PC-3 (cell line): ENCODE measurements around the gene TCEANC. TPM values are rescaled to one million over a fixed set of nuclear protein-coding genes. Genes with fewer than 3 reads are reported as not detected.
A peak's percentile ranks its signal among the peaks of the same experiment; 100 is the strongest.
"Not testable (repeated sequence)": the region's sequence is repeated elsewhere in the genome, so short reads cannot be mapped to it uniquely, and the experiment has no call there.

ENCODE experiments used
- ATAC-seq: fragments of 200-7000 bp; cut with Tn5 transposase; 2 replicates; pipeline ENCODE4 v1.9.1; 2020; ENCODE audit warnings: mild to moderate bottlenecking, moderate library complexity
- BruUV-seq: library from RNA; stranded (reverse); fragments of 400-500 nt; replicated peaks from 2 replicates; lab custom pipeline; 2021; lab: Mats Ljungman, UMichigan
- CTCF ChIA-PET: fragments of 300-600 bp; sonication (Branson Sonifier 250); formaldehyde crosslinking; loops from one replicate; lab custom pipeline; 2022; ENCODE audit warnings: antibody characterized with exemption; lab: Charles Lee
- POLR2A ChIA-PET: fragments of 300-600 bp; sonication (Branson Sonifier 250); formaldehyde crosslinking; loops from one replicate; lab custom pipeline; 2022; ENCODE audit warnings: antibody characterized with exemption; ENCODE audit not compliant: unreplicated experiment; lab: Charles Lee
- DNase-seq: peaks from one replicate; pipeline ENCODE4 v3.0.0-alpha.2; 2015
- H2AFZ ChIP-seq: fragments of 300-600 bp; sonication (generic); 2 replicates; pipeline ENCODE4 v1.6.0; 2016; ENCODE audit warnings: antibody characterized with exemption, low read length
- H3F3A ChIP-seq: fragments of 300-600 bp; sonication (generic); one replicate; pipeline ENCODE4 v1.6.0; 2017; ENCODE audit warnings: antibody characterized with exemption, low read length, control low read depth, mild to moderate bottlenecking; ENCODE audit not compliant: unreplicated experiment
- H3K27ac ChIP-seq: fragments of 300-600 bp; sonication (generic); 2 replicates; pipeline ENCODE4 v1.5.1; 2016; ENCODE audit warnings: mild to moderate bottlenecking, low read length
- H3K27me3 ChIP-seq: fragments of 300-600 bp; sonication (generic); 2 replicates; pipeline ENCODE4 v1.6.1; 2016; ENCODE audit warnings: low read length, mixed read lengths
- H3K36me3 ChIP-seq: fragments of 300-600 bp; sonication (generic); 2 replicates; pipeline ENCODE4 v1.6.1; 2016; ENCODE audit warnings: low read depth, mixed run types, low read length, mixed read lengths
- H3K4me1 ChIP-seq: fragments of 300-600 bp; sonication (generic); 2 replicates; pipeline ENCODE4 v1.5.1; 2016; ENCODE audit warnings: low read length; ENCODE audit not compliant: insufficient read depth
- H3K4me2 ChIP-seq: fragments of 300-600 bp; sonication (generic); 2 replicates; pipeline ENCODE4 v1.6.0; 2016; ENCODE audit warnings: low read length
- H3K4me3 ChIP-seq: fragments of 300-600 bp; sonication (generic); 2 replicates; pipeline ENCODE4 v1.5.1; 2016; ENCODE audit warnings: mild to moderate bottlenecking, low read length, mixed read lengths
- H3K79me2 ChIP-seq: fragments of 300-600 bp; sonication (generic); 2 replicates; pipeline ENCODE4 v1.6.1; 2017; ENCODE audit warnings: low read length, mixed read lengths
- H3K9ac ChIP-seq: fragments of 300-600 bp; sonication (generic); 2 replicates; pipeline ENCODE4 v1.6.0; 2016; ENCODE audit warnings: mild to moderate bottlenecking, low read length
- H3K9me2 ChIP-seq: fragments of 300-600 bp; sonication (generic); replicated peaks from 2 replicates; pipeline ENCODE4 v1.6.1; 2016; ENCODE audit warnings: mixed run types, low read length, mixed read lengths
- H3K9me3 ChIP-seq: fragments of 300-600 bp; sonication (generic); 2 replicates; pipeline ENCODE4 v1.6.1; 2016; ENCODE audit warnings: low read length, mixed read lengths
- H4K20me1 ChIP-seq: fragments of 300-600 bp; sonication (generic); 2 replicates; pipeline ENCODE4 v1.6.1; 2016; ENCODE audit warnings: low read length, mixed read lengths
- EZH2 ChIP-seq: fragments of 300-600 bp; sonication (generic); IDR thresholded peaks from one replicate; pipeline ENCODE4 v1.6.1; 2017; ENCODE audit warnings: antibody characterized with exemption, mild to moderate bottlenecking, low read length; ENCODE audit not compliant: unreplicated experiment
- EZH2phosphoT487 ChIP-seq: fragments of 300-600 bp; sonication (generic); IDR thresholded peaks from 2 replicates; pipeline ENCODE4 v1.6.1; 2018; ENCODE audit warnings: mild to moderate bottlenecking, antibody characterized with exemption, low read length, borderline replicate concordance
- intact Hi-C: fragments of 100-400 bp; cut with micrococcal nuclease; formaldehyde crosslinking; loops from 2 replicates; pipeline ENCODE4 v1.9.0; 2023
- total RNA-seq: library from RNA; depleted of rRNA; stranded (reverse); fragments of >200 nt; gene quantifications from 2 replicates; pipeline ENCODE4 v1.2.3, GENCODE V29; 2014
- TF ChIP-seq, protein P1 (sequence below): fragments of 300-600 bp; sonication (generic); conservative IDR thresholded peaks from 2 replicates; pipeline ENCODE4 v1.5.1; 2017; ENCODE audit warnings: antibody characterized with exemption, low read depth, mild to moderate bottlenecking, low read length

TCEANC gene
- total RNA-seq, 1 experiment from 2014 or later: 0.62 TPM

GRCh38 chrX:13667919-13668318, 15.0 kb downstream of the TCEANC start:
- H4K20me1 ChIP-seq: no peaks in the 10 kb centered on the region
- H3K27ac ChIP-seq: peak overlapping the region; percentile 84
- TF ChIP-seq EZH2phosphoT487 (no peak), EZH2 (no peak)
- TF ChIP-seq, protein P1, sequence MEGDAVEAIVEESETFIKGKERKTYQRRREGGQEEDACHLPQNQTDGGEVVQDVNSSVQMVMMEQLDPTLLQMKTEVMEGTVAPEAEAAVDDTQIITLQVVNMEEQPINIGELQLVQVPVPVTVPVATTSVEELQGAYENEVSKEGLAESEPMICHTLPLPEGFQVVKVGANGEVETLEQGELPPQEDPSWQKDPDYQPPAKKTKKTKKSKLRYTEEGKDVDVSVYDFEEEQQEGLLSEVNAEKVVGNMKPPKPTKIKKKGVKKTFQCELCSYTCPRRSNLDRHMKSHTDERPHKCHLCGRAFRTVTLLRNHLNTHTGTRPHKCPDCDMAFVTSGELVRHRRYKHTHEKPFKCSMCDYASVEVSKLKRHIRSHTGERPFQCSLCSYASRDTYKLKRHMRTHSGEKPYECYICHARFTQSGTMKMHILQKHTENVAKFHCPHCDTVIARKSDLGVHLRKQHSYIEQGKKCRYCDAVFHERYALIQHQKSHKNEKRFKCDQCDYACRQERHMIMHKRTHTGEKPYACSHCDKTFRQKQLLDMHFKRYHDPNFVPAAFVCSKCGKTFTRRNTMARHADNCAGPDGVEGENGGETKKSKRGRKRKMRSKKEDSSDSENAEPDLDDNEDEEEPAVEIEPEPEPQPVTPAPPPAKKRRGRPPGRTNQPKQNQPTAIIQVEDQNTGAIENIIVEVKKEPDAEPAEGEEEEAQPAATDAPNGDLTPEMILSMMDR: no peak
- H3K9me3 ChIP-seq: no peaks in the 10 kb centered on the region
- H3K9me2 ChIP-seq: no peaks in the 10 kb centered on the region
- ChIA-PET POLR2A (no interaction called here), CTCF (no interaction called here)
- peaks cover 23% of the 10 kb centered on the region for H3K4me1 ChIP-seq
- no peak overlapping the region for H2AFZ ChIP-seq
- no peak overlapping the region for H3K9ac ChIP-seq
- BruUV-seq: no TSS peak
- no peaks in the 10 kb centered on the region for H3K36me3 ChIP-seq
- H3K27me3 ChIP-seq: no peaks in the 10 kb centered on the region
- DNase-seq: peak; percentile 26
- no peak overlapping the region for H3K4me3 ChIP-seq
- H3K4me2 ChIP-seq: no peak overlapping the region
- no peaks in the 10 kb centered on the region for H3F3A ChIP-seq
- no peak; the same call in 1 of the 2 replicates for ATAC-seq
- H3K79me2 ChIP-seq: no peaks in the 10 kb centered on the region
- intact Hi-C loops: no loop called here

DNA sequence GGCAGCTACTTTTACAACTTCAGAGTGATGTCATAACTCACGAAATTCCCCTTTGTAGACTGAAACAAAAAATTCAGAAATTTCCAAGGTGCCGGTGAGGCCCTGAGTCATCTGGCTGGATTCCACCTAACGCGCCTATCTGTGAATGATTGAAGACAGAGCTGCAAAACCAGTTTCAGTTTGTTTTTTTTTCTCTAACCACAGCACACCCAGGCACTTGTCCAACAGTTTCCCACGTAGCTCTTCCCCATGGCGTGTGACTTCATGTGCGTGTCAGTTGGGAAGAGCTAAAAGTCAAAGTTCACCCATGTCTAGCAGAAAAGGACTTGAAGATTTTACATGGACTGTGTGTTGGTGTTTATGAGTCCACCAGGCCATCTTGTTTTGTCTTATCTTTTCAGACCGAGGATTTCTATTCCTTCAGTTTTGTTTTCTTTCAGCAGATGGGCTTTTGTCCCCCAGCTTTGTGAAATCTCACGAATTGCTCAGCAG, 16.4 kb downstream of the TCEANC start:
- intact Hi-C loops: no loop called here
- CTCF ChIA-PET: no interaction called here
- peak; percentile 67 for ATAC-seq

DNA sequence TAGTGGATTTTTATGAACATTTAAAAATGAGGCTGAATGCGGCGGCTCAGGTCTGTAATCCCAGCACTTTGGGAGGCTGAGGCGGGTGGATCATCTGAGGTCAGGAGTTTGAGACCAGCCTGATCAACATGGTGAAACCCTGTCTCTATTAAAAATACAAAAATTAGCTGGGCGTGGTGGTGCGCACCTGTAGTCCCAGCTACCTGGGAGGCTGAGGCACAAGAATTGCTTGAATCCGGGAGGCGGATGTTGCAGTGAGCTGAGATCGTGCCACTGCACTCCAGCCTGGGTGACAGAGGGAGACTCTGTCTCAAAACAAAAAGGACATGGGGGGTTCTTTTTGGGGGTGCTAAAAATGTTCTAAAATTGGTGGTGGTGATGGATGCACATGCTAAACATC, 16.8 kb downstream of the TCEANC start:
- peak overlapping the region; percentile 89 for H3K27ac ChIP-seq
- H3K9ac ChIP-seq: peak overlapping the region; percentile 53
- POLR2A ChIA-PET: not testable (repeated sequence)

More for the DNA sequence above, 16.4 kb downstream of the TCEANC start:
- no peak overlapping the region for H3K4me3 ChIP-seq
- 0 out of 2 replicates have a peak overlapping the region, but pooled peaks have one; percentile 30 for H2AFZ ChIP-seq
- H4K20me1 ChIP-seq: no peaks in the 10 kb centered on the region
- H3F3A ChIP-seq: no peaks in the 10 kb centered on the region
- no peaks in the 10 kb centered on the region for H3K9me2 ChIP-seq
- H3K4me2 ChIP-seq: peak overlapping the region; percentile 61
- no TSS peak for BruUV-seq
- H3K27me3 ChIP-seq: no peaks in the 10 kb centered on the region
- DNase-seq: peak; percentile 97
- TF ChIP-seq EZH2phosphoT487 (no peak), EZH2 (no peak)
- TF ChIP-seq, protein P1: no peak
- peak overlapping the region; percentile 60 for H3K9ac ChIP-seq
- H3K9me3 ChIP-seq: no peaks in the 10 kb centered on the region
- POLR2A ChIA-PET: interaction anchor here (0.5 to 0.7 kb wide), 3 partner anchors 65 to 1204 kb away, joined by 4 to 11 read pairs (median 5); partner anchors contain the start of genes FANCB, OFD1 and TRAPPC2
- no peaks in the 10 kb centered on the region for H3K79me2 ChIP-seq
- no peaks in the 10 kb centered on the region for H3K36me3 ChIP-seq
- peaks cover 23% of the 10 kb centered on the region for H3K4me1 ChIP-seq
- peak overlapping the region; percentile 89 for H3K27ac ChIP-seq

More for the DNA sequence above, 16.8 kb downstream of the TCEANC start:
- H3K4me3 ChIP-seq, H4K20me1 ChIP-seq, H3K9me2 ChIP-seq, H3F3A ChIP-seq, H3K9me3 ChIP-seq, ATAC-seq, H3K27me3 ChIP-seq, H3K36me3 ChIP-seq, DNase-seq, intact Hi-C loops, H3K79me2 ChIP-seq, CTCF ChIA-PET, BruUV-seq: not testable (repeated sequence)
- Histone ChIP-seq H3K4me2 (peak overlapping the region; percentile 61), H3K4me1 (peaks cover 23% of the 10 kb centered on the region), H2AFZ (0 out of 2 replicates have a peak overlapping the region, but pooled peaks have one; percentile 30)
